ENCODE data around the gene PLCXD3.

GRCh38 chr5:41264019-41264418 lies 246.4 kb downstream of the PLCXD3 start:
- TF ChIP-seq POLR2A (IDR thresholded peaks at IDR 0.05) (no peak), CTCF (IDR thresholded peaks at IDR 0.05) (no peak), POLR2AphosphoS5 (IDR thresholded peaks at IDR 0.05) (no peak)

Data from gastroesophageal sphincter (tissue), 3 donors.